HepG2 (cell line): ENCODE results near the gene RHBDL1. TPM values are rescaled to one million over a fixed set of nuclear protein-coding genes. Genes with fewer than 3 reads are reported as not detected.
A peak's percentile ranks its signal among the peaks of the same experiment; 100 is the strongest.

Source experiments
- ATAC-seq: fragments of 200-7000 bp; cut with Tn5 transposase; 3 replicates; pipeline ENCODE4 v1.9.1; 2020; ENCODE audit warnings: mild to moderate bottlenecking, moderate library complexity
- BruUV-seq: library from RNA; stranded (reverse); fragments of 400-500 nt; replicated peaks from 2 replicates; lab custom pipeline; 2021; lab: Mats Ljungman, UMichigan
- CTCF ChIA-PET: fragments of 300-600 bp; formaldehyde crosslinking; extraction: SDS; loops from one replicate; lab custom pipeline; 2021; ENCODE audit warnings: low total read pairs, inconsistent platforms, low intra/inter-chr PET ratio; lab: Yijun Ruan, JAX
- POLR2A ChIA-PET: fragments of 350-600 bp; sonication (Branson Sonifier 250); formaldehyde crosslinking; loops from one replicate; lab custom pipeline; 2020; ENCODE audit warnings: antibody characterized with exemption, inconsistent platforms; lab: Yijun Ruan, JAX
- DNase-seq: peaks from one replicate; pipeline ENCODE4 v3.0.0-alpha.2; 2015; ENCODE audit warnings: low spot score
- FAIRE-seq: peaks from 3 replicates; lab custom pipeline; 2011; peaks lifted over from hg19 to GRCh38; lab: Jason Lieb, UNC
- H2AFZ ChIP-seq: one replicate; pipeline ENCODE4 v1.6.1; 2011; ENCODE audit warnings: low read length, inconsistent platforms
- H3K27ac ChIP-seq: fragments of 300-600 bp; 3 replicates; pipeline ENCODE4 v1.8.0; 2011; ENCODE audit warnings: mixed run types, mild to moderate bottlenecking, mixed read lengths, low read length, inconsistent platforms; ENCODE audit not compliant: insufficient read depth; ENCODE audit errors: extremely low read length
- H3K27me3 ChIP-seq, 2 experiments: fragments of 200-600 bp in 1 of 2; 2 replicates in 1 of 2; 3 replicates in 1 of 2; pipeline versions ENCODE4 v1.6.0 to v1.8.0; 2011; ENCODE audit warnings: low read length in 2 of 2, mild to moderate bottlenecking in 2 of 2, moderate library complexity in 2 of 2, inconsistent platforms in 1 of 2; ENCODE audit not compliant: insufficient read depth in 2 of 2, control insufficient read depth in 1 of 2
- H3K36me3 ChIP-seq, 2 experiments: fragments of 200-600 bp in 1 of 2; replicated peaks in 1 of 2; 2 replicates in 1 of 2; 3 replicates in 1 of 2; pipeline versions ENCODE4 v1.5.1 to v1.8.0; 2011; ENCODE audit warnings: low read length in 2 of 2, inconsistent platforms in 1 of 2; ENCODE audit not compliant: insufficient read depth in 2 of 2, control insufficient read depth in 1 of 2
- H3K4me1 ChIP-seq: 2 replicates; pipeline ENCODE4 v1.5.1; 2012; ENCODE audit warnings: low read length, inconsistent platforms; ENCODE audit not compliant: insufficient read depth
- H3K4me2 ChIP-seq: 2 replicates; pipeline ENCODE4 v1.6.0; 2011; ENCODE audit warnings: low read depth, low read length, inconsistent platforms
- H3K4me3 ChIP-seq, 3 experiments: fragments of 200-600 bp in 1 of 3; sonication (generic), shearing (Covaris generic) in 1 of 3; replicated peaks in 1 of 3; 2 replicates each; pipeline ENCODE4 v1.5.1; 2011 to 2016; ENCODE audit warnings: low read length in 3 of 3, inconsistent platforms in 2 of 3, low read depth in 2 of 3, mild to moderate bottlenecking in 2 of 3, control low read depth in 1 of 3, mixed read lengths in 1 of 3; ENCODE audit not compliant: insufficient read depth in 1 of 3
- H3K79me2 ChIP-seq: one replicate; pipeline ENCODE4 v1.6.1; 2011; ENCODE audit warnings: low read length, inconsistent platforms; ENCODE audit not compliant: insufficient read depth
- H3K9ac ChIP-seq: 2 replicates; pipeline ENCODE4 v1.6.0; 2011; ENCODE audit warnings: mild to moderate bottlenecking, low read depth, low read length, inconsistent platforms; ENCODE audit not compliant: insufficient read depth
- H3K9me3 ChIP-seq: 2 replicates; pipeline ENCODE4 v1.5.1; 2012; ENCODE audit warnings: mild to moderate bottlenecking, low read length
- H4K20me1 ChIP-seq: 2 replicates; pipeline ENCODE4 v1.6.0; 2011; ENCODE audit warnings: inconsistent platforms, mild to moderate bottlenecking, low read length, moderate library complexity; ENCODE audit not compliant: insufficient read depth
- ATF4 ChIP-seq, 2 experiments: fragments of 450-650 bp in 1 of 2; sonication (generic) in 1 of 2; formaldehyde crosslinking; IDR thresholded peaks; 2 replicates each; pipeline versions ENCODE4 v1.5.0 to v1.8.0; 2020 to 2022; ENCODE audit warnings: mild to moderate bottlenecking in 1 of 2, missing genetic modification reagents in 1 of 2
- BHLHE40 ChIP-seq: IDR thresholded peaks from 2 replicates; pipeline ENCODE4 v1.6.1; 2011; ENCODE audit warnings: low read length, improper control_type of control experiment
- STAG1 ChIP-seq: sonication (generic); formaldehyde crosslinking; IDR thresholded peaks from 2 replicates; pipeline ENCODE4 v1.4.0; 2020; ENCODE audit warnings: missing genetic modification reagents
- YY1 ChIP-seq: IDR thresholded peaks from 2 replicates; pipeline ENCODE4 v1.6.1; 2011; ENCODE audit warnings: low read length, low read depth, moderate library complexity, mild to moderate bottlenecking; ENCODE audit not compliant: insufficient read depth, insufficient replicate concordance
- ZNF280B ChIP-seq: sonication (generic); formaldehyde crosslinking; IDR thresholded peaks from 2 replicates; pipeline ENCODE4 v1.5.0; 2020; ENCODE audit warnings: missing genetic modification reagents, mild to moderate bottlenecking, borderline replicate concordance
- ZNF597 ChIP-seq: sonication (generic); formaldehyde crosslinking; IDR thresholded peaks from 2 replicates; pipeline ENCODE4 v1.5.0; 2020; ENCODE audit warnings: missing genetic modification reagents
- WGBS: methylation state at CpG from one replicate; pipeline ENCODE4 v1.1.6; 2017; ENCODE audit warnings: low lambda C conversion rate; 5-methylcytosine and 5-hydroxymethylcytosine counted together
- in situ Hi-C: cut with HindIII; loops from 2 replicates; pipeline ENCODE4 v1.10.0; 2017; ENCODE audit warnings: low pct_unique_long_range_greater_than_20kb; ENCODE audit not compliant: extremely low pct_ligation_motif_present
- intact Hi-C: fragments of 100-400 bp; cut with micrococcal nuclease; formaldehyde crosslinking; loops from one replicate; pipeline ENCODE4 v1.10.0; 2022; ENCODE audit not compliant: unreplicated experiment
- polyA plus RNA-seq, 8 experiments: library from polyadenylated mRNA; depleted of rRNA in 3 of 8; stranded (reverse) in 7 of 8; unstranded in 1 of 8; fragments of >200 nt; fragmentation: Illumina TruSeq in 4 of 8; extraction: Trizol in 4 of 8; gene quantifications; 2 replicates each; pipeline versions ENCODE4 v1.2.1 to v1.2.3, GENCODE V29; 2011 to 2016; ENCODE audit warnings: low read depth in 4 of 8, missing spikeins in 1 of 8, mixed read lengths in 1 of 8; ENCODE audit not compliant: insufficient read depth in 1 of 8
- total RNA-seq, 5 experiments: library from RNA; depleted of rRNA; stranded (reverse); fragments of >200 nt; fragmentation: Illumina TruSeq; extraction: Trizol; gene quantifications; 2 replicates each; pipeline ENCODE4 v1.2.3, GENCODE V29; 2016; ENCODE audit warnings: low read depth in 1 of 5
- TF ChIP-seq, protein P1 (sequence below): IDR thresholded peaks from 2 replicates; pipeline ENCODE4 v1.6.1; 2018; ENCODE audit warnings: missing genetic modification reagents, mild to moderate bottlenecking, missing compliant biosample characterization
- TF ChIP-seq, protein P2 (sequence below): IDR thresholded peaks from 2 replicates; pipeline ENCODE4 v1.6.1; 2012; ENCODE audit warnings: inconsistent platforms
- TF ChIP-seq, protein P3 (sequence below): sonication (generic); formaldehyde crosslinking; IDR thresholded peaks from 2 replicates; pipeline ENCODE4 v1.4.0; 2020; ENCODE audit warnings: missing genetic modification reagents
- TF ChIP-seq, protein P4 (sequence below): sonication (generic); formaldehyde crosslinking; IDR thresholded peaks from 2 replicates; pipeline ENCODE4 v1.4.0; 2020; ENCODE audit warnings: missing genetic modification reagents, mild to moderate bottlenecking, borderline replicate concordance

RHBDL1 gene
- total and polyA plus RNA-seq, 2 of the 13 experiments (the other 11 are each of a cell fraction or from before 2014, with no cell fraction given), result 1.8 to 3.8 TPM

DNA sequence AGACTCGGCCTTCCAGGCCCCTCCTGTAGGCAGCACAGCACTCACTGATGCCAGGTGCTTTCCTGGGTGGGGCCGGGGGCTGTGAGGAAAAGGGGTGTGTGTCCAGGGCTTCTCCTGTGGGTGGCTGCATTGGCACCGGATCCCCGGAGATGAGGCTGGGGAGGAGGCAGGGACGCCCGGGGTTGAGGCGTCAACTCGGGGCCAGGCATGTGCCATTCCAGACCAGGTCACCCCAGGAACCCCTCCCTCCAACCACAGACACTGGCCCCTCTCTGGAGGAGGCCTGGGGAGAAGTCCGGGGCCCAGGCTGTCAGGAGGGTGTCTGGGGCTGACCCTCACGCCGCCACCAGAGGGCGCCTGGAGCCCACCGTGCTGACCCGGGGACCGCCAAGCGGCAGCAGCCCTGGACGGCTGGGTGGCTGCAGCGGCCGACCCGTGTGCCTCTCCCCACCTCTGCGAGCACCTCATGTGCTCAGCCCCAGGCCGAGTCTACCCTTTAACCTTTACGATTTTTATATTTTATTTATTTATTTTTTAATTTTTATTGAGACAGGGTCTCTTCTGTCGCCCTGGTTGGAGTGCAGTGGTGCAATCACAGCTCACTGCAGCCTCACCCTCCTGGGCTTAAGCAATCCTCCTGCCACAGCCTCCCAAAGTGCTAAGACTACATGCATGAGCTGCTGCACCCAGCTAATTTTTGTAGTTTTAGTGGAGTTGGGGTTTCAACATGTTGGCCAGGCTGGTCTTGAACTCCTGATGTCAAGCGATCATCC is 36.3 kb downstream of the RHBDL1 start:
- peaks cover 3% of the 10 kb centered on the region for H3K79me2 ChIP-seq
- in situ Hi-C loops, result loop anchor here (5.0 kb wide), 1 partner anchor 76 kb away; the partner anchor contains the start of genes CHTF18 and RPUSD1
- ChIA-PET CTCF (interaction anchor here (0.7 to 2.3 kb wide), 5 partner anchors 22 to 76 kb away, joined by 3 to 19 read pairs (median 13); no protein-coding TSS in a partner anchor), POLR2A (interaction anchor here (0.6 to 1.4 kb wide), 8 partner anchors 9 to 77 kb away, joined by 3 to 9 read pairs (median 4); partner anchors contain the start of genes ANTKMT, CHTF18, CIAO3 and HAGHL)
- H2AFZ ChIP-seq, result no peak overlapping the region
- DNase-seq (no peak), FAIRE-seq (no peak), ATAC-seq (peak; percentile 65)
- no peak overlapping the region for H3K4me3 ChIP-seq
- H3K27ac ChIP-seq, result no peak overlapping the region
- no peaks in the 10 kb centered on the region for H3K9me3 ChIP-seq
- H3K27me3 ChIP-seq, result peaks cover 5 to 43% of the 10 kb centered on the region in 2 experiments; a peak in 4 of 5 replicates
- no TSS peak for BruUV-seq
- peaks cover 5% of the 10 kb centered on the region for H4K20me1 ChIP-seq
- H3K4me1 ChIP-seq, result peaks cover 32% of the 10 kb centered on the region
- 9% methylated on average over 15 of the region's 25 CpGs for WGBS
- H3K4me2 ChIP-seq, result no peak overlapping the region
- no peak overlapping the region for H3K9ac ChIP-seq
- no peaks in the 10 kb centered on the region for H3K36me3 ChIP-seq
- intact Hi-C loops, result no loop called here
- TF ChIP-seq STAG1 (CRISPR knock-in tag) (peak; percentile 96), BHLHE40 (0 out of 2 replicates have a peak, but pooled peaks have one; percentile 14), YY1 (peak; percentile 46), ZNF597 (CRISPR knock-in tag) (no peak), ZNF280B (peak; percentile 56; the same call in 1 of the 2 replicates), ATF4 (CRISPR knock-in tag; IDR thresholded peaks at IDR 0.05) (no peak)
- TF ChIP-seq, protein P1, sequence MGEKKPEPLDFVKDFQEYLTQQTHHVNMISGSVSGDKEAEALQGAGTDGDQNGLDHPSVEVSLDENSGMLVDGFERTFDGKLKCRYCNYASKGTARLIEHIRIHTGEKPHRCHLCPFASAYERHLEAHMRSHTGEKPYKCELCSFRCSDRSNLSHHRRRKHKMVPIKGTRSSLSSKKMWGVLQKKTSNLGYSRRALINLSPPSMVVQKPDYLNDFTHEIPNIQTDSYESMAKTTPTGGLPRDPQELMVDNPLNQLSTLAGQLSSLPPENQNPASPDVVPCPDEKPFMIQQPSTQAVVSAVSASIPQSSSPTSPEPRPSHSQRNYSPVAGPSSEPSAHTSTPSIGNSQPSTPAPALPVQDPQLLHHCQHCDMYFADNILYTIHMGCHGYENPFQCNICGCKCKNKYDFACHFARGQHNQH (CRISPR knock-in tag), result peak; percentile 25; the same call in 1 of the 2 replicates
- TF ChIP-seq, protein P2, sequence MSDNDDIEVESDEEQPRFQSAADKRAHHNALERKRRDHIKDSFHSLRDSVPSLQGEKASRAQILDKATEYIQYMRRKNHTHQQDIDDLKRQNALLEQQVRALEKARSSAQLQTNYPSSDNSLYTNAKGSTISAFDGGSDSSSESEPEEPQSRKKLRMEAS, result peak; percentile 51; the same call in 1 of the 2 replicates
- TF ChIP-seq, protein P3, sequence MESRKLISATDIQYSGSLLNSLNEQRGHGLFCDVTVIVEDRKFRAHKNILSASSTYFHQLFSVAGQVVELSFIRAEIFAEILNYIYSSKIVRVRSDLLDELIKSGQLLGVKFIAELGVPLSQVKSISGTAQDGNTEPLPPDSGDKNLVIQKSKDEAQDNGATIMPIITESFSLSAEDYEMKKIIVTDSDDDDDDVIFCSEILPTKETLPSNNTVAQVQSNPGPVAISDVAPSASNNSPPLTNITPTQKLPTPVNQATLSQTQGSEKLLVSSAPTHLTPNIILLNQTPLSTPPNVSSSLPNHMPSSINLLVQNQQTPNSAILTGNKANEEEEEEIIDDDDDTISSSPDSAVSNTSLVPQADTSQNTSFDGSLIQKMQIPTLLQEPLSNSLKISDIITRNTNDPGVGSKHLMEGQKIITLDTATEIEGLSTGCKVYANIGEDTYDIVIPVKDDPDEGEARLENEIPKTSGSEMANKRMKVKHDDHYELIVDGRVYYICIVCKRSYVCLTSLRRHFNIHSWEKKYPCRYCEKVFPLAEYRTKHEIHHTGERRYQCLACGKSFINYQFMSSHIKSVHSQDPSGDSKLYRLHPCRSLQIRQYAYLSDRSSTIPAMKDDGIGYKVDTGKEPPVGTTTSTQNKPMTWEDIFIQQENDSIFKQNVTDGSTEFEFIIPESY (CRISPR knock-in tag), result peak; percentile 56; the same call in 1 of the 2 replicates
- TF ChIP-seq, protein P4, sequence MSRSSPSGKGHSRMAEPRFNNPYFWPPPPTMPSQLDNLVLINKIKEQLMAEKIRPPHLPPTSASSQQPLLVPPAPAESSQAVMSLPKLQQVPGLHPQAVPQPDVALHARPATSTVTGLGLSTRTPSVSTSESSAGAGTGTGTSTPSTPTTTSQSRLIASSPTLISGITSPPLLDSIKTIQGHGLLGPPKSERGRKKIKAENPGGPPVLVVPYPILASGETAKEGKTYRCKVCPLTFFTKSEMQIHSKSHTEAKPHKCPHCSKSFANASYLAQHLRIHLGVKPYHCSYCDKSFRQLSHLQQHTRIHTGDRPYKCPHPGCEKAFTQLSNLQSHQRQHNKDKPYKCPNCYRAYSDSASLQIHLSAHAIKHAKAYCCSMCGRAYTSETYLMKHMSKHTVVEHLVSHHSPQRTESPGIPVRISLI (CRISPR knock-in tag), result no peak
